Measurements from ENCODE around the gene TMTC3.
"Not testable (repeated sequence)": the region's sequence is repeated elsewhere in the genome, so short reads cannot be mapped to it uniquely, and the experiment has no call there.

The TMTC3 gene

DNA sequence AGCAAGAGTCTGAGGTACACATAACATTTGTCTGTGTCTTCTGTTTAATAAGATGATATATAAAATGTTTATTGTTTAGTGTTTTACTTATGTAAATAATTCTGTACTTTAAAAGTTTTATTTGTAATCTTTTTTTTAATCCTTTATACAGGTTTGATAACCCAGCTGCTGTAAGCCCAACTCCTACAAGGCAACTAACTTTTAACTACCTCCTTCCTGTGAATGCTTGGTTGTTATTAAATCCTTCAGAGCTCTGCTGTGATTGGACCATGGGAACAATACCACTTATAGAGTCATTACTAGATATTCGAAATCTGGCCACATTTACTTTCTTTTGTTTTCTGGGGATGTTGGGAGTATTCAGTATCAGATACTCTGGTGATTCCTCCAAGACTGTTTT lies 24.1 kb downstream of the TMTC3 start:
- DNase-seq (ENCODE audit: low read depth, low spot score) = no peak

DNA sequence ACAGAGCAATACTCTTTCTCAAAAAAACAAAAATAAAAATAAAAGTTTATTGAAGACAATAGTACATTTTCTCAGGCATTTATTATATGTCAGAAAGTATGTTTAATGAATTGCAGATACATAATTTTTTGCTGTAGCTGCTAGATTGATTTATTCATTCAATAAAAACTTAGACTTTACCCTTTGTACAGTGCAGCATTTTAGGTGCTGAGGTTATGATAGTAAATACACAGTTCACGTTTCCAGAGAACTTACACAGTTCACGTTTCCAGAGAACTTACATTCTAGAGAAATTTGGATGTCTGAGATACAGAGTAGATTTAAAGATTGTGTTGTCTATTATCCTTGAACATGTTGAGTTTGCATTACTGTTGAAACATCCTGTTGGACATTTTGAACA lies 25.3 kb downstream of the TMTC3 start:
- no peak for DNase-seq (ENCODE audit: low read depth, low spot score)

DNA sequence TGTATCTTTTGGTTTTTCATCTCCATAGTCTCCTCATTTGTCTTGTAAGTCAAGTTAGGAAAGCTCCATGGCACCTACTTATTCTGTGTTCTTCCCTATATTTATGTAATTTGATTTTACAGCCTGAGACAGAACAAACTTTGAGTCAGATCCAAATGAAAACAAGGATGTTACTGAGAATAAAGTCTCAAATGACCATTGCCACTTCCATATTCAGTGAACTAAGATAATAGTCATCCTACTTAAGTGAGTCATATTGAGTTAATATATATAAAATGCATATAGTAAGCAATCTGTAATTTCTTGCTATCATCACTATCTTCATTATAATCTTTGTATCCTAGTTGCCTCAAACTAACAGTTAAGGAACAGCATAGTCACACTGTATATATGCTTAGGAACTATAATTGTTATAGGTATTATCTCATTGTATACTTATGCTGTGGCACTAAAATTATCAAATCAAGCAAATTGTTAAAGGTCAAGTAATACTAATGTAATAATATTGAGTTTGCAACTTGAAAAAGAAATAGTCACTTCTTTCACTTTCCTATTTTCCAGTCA lies 30.8 kb downstream of the TMTC3 start:
- DNase-seq (ENCODE audit: low read depth, low spot score) = no peak

DNA sequence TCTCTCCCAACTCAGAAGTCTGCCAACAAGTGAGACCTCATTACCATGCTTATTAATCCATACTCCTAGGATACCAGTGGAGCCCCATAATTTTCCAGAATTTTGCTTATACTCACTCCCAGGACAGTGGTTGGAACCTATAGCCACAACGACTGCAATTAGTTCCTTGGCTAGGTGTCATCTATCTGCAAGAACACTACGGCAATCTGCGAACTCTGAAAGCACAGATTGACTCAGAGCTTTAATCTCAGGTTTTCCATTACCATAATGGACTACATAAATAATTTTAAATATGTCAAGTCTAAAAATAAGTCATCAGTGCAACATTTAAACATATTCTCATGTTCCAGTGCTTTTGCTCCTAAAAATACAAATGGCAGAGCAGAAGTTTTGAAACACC lies 33.4 kb downstream of the TMTC3 start:
- no peak for DNase-seq (ENCODE audit: low read depth, low spot score)

DNA sequence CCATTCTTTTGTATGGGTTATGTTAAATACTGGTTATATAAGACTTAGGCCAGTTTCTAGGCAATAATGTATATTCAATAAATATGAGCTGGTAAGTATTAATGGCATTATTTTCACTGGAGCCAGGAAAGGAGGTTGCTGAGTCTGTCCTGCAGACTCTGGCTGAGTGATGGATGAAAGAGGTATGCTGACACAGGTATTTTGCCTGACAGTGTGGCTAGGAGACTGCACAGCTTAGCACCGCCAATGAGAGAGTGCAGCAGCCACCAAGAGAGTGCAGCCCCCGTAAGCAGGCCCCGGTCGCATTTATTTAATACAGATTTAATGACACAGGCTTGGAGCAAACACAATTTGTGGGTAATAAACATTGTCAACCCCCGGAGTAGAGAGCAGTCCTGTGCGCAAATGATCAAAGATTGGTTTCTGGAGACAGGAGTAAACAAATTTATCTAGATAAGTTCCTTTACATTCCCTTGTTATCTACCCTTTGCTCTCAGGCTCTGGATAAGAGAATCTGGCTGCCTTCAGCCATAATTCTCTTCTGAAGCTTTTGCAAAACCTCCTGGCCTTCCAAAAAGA lies 37.4 kb downstream of the TMTC3 start:
- DNase-seq (ENCODE audit: low read depth, low spot score) = no peak

DNA sequence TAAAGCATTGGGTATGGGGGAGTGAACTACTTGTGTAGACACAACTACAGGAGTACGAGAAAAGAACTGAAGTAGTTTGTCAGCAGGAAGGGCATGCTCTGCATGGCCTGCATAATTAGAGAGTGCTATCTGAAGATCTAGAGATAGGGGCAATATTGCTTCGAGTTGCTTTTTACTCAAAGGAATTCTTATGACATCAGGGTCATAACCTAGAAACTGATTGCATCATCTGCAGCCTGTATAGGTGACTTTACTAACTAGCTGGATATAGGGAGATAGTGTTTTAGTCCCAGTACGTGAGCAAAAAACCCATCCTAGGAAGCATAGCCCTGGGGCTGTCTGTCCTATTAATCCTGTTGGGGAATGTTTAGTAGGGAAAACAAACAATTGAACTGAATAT lies 39.8 kb downstream of the TMTC3 start:
- no peak for DNase-seq (ENCODE audit: low read depth, low spot score)

DNA sequence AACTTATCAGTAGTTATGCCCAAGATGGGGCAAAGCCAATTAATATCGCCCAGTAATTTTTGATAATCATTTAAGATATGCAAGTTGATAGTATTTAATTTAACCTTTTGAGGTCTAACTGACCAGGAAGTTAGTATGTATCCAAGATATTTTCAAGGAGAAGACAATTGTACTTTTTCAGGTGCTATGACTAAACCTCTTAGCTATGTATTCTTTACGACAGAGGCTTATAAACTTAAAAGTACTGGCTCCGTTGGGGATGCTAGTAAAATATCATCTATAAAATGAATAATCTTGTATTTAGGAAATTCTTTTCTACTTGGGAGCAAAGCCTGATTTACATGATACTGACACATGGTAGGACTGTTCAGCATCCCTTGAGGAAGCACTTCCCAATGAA lies 40.3 kb downstream of the TMTC3 start:
- DNase-seq (ENCODE audit: low read depth, low spot score) = no peak

DNA sequence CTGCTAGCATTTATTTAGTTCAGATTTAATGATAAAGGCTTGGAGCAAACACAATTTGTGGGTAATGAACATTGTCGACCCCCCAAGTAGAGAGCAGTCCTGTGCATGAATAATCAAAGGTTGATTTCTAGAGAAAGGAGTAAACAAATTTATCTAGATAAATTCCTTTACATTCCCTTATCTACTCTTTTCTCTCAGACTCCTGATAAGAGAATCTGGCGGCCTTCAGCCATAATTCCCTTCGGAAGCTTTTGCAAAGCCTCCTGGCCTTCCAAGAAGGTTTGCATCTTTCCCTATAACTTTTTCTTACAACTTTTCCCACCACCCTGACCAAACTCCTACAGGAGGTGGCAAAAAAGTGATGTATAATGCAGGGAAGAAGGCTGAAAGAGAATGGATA lies 42.1 kb downstream of the TMTC3 start:
- DNase-seq (ENCODE audit: low read depth, low spot score) = no peak

DNA sequence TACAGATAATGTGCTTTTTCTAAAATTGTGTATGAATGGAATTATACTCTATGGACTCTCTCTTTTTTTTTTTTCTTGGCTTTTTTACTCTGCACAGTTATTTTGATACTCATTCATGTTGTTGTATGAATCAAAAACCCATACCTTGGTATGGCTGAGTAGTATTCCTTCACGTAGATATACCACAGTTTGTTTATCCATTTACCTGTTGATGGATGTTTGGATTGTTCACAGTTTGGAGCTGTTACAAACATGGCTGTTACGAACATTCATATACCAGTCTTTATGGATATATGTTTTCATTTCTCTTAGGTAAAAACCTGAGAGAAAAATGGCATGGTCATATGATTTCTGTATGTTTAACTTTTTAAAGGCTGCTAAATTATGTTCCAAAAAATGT lies 43.2 kb downstream of the TMTC3 start:
- no peak for DNase-seq (ENCODE audit: low read depth, low spot score)

DNA sequence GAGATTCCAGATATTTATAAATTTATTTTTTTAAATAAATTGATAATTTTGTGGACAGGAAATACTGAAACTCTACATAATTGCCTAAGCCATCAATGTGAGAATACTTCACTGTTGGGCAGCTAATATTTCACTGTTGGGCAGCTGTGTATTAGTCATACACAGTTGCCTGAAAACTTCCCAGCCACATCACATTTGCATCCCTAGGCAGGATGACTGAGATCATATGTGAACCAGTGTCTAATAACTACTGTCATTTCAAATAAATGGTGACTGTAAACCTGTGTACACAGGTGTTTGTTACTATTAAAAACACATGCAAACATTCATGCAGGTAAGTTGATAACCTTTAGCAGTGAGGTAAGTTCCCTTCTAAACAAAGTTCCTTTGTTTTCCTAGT lies 43.9 kb downstream of the TMTC3 start:
- DNase-seq (ENCODE audit: low read depth, low spot score) = peak; percentile 13

DNA sequence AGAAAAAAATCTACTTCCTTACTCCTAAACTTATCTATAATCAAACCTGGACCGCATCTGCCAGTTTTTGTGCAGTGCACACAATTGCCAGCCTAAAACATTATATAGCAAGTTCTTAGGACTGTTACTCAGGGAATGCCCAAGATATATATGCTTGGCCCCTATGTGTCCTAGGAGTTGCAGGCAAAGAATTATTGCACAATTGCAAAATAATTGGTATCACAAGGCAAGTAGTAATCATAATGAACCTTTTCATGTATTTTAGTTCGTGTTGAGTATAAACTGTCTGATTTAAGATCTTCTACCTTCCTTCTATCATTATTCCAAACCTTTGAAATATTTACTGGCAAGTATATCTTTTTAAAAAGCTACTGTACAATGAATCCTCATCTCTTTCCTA lies 45.5 kb downstream of the TMTC3 start:
- DNase-seq (ENCODE audit: low read depth, low spot score) = no peak

DNA sequence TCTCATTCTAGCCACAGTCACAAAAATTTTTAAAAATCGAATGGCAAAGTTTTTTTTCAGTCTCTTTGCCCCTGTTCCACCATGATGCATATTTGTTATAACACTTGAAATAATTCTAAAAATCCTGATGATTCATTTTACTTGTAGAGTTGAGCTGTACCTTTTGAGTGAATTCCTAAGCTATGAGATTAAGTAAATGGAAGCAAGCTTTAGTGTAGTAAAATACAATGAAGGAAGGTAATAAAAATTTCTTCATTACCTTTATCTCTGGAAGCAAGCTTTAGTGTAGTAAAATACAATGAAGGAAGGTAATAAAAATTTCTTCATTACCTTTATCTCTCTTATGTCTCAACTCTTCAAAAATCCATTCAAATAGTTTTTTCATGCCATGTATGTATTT lies 46.1 kb downstream of the TMTC3 start:
- DNase-seq (ENCODE audit: low read depth, low spot score) = no peak

DNA sequence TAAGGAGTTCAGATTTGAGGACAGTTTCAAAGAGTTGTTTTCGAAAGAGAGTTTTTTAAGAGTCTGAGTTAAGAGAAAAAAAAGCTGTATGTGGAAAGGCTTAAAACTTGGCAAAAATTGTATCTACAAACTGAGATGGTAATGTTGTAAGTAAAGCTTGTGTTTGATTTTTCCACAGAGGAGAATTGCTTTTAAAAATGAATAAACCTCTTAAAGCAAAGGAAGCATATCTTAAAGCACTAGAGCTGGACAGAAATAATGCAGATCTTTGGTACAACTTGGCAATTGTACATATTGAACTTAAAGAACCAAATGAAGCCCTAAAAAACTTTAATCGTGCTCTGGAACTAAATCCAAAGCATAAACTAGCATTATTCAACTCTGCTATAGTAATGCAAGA lies 50.3 kb downstream of the TMTC3 start:
- DNase-seq (ENCODE audit: low read depth, low spot score) = no peak

DNA sequence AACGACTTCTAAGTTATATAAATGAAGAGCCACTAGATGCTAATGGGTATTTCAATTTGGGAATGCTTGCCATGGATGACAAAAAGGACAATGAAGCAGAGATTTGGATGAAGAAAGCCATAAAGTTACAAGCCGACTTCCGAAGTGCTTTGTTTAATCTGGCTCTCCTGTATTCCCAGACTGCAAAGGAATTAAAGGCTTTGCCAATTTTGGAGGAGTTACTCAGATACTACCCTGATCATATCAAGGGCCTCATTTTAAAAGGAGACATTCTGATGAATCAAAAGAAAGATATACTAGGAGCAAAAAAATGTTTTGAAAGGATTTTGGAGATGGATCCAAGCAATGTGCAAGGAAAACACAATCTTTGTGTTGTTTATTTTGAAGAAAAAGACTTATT lies 52.8 kb downstream of the TMTC3 start:
- DNase-seq (ENCODE audit: low read depth, low spot score) = no peak

DNA sequence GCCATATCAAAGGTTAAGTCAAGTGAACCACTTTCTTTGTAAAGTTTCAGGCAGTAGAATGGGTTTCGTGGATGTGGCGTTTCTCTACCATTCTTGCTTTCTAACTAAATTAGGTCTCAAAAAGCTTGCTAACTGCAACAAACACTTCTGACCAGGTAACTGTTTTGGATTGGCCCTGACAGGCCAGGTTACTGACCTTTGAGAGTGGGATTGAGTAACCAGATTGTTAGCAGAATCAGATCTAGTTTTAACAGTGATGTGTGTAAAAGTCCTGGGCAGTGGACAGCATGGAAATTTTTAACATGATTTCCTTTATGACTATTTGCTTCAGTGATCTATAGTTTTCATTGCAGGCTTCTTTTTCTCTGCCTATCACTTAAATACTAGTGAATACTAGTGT lies 57.9 kb downstream of the TMTC3 start:
- DNase-seq (ENCODE audit: low read depth, low spot score) = no peak

DNA sequence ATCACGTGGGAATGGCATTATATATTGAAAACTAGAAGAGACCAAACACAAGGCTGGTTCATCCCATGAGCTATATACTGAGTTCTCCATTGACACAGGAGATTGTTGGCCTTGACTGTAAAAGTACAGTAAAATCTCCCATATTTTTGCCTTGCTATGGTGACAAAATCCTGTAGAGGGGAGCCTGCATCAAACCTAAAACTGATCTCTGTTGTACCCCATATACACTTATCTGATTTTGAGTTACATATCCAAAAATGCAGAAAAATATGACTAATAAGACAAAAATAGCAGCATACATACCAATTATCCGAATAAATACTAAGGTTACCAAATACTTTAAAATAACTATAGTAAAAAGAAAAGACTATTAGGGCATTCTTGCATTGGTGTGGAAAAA lies 60.4 kb downstream of the TMTC3 start:
- no peak for DNase-seq (ENCODE audit: low read depth, low spot score)

DNA sequence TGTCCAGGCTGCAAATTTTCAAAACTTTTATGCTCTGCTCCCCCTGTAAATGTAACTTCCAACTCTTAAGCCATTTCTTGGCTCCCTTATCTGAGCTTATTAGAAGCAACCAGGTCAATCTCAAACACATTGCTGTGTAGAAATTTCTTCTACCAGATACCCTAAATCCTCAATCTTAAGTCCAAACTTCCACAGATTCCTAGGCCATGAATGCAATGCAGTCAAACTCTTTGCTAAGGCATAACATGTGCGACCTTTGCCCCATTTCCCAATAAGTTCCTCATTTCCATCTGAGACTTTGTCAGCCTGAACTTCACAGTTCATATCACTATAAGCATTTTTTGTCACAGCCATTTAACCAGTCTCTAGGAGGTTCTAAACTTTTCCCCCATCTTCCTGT lies 64.5 kb downstream of the TMTC3 start:
- DNase-seq (ENCODE audit: low read depth, low spot score) = no peak

DNA sequence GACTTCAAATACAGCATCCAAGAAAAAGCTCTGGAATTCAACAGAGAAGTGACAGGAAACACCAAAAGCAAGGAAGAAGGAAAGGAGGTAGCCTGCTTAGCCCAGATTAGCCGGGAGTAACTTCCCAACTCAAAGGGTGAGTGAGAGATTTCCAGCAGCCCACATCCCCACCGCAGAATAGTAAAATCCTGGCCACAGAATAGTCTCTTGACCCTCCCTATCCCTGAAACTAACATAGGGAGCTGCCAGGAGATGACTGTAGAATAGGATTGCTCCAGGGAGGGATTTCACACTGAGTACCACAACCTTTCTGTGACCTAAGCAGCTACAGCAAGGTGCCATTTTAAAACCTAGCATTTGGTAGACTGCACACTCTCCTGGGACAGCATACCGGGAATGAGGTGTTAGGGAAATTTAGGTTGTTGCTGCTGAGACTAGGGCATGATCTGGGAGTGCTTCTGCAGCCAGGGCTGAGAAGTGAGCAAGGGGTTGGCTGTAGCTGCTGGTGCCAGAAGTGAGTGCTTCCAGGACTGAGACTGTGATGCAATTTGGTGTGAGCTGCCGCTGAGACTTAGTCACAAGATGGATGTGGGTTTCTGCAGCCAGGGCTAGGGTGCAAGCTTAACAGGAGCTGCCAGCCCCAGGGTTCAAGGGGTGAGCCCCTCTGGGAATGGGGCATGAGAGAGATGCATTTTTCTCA lies 66.0 kb downstream of the TMTC3 start:
- DNase-seq (ENCODE audit: low read depth, low spot score) = no peak

DNA sequence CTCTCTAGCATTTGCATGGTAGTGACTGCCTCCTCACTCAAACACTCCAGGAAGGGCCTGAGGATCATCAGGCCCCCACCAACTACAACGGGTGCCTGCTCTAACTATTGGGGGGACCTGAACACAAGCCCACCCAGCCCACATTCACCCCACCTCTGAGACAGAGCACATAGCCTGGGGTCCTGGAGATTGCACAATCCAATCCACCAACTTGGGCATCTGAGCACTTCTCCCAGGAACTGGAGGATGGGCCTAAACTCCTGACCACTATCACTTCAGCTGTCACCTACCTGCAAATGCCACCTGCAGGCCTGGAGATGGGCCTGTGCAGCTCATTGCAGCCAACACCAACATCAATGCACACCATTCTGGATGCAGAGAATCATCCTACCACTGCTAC lies 66.6 kb downstream of the TMTC3 start:
- no peak for DNase-seq (ENCODE audit: low read depth, low spot score)

DNA sequence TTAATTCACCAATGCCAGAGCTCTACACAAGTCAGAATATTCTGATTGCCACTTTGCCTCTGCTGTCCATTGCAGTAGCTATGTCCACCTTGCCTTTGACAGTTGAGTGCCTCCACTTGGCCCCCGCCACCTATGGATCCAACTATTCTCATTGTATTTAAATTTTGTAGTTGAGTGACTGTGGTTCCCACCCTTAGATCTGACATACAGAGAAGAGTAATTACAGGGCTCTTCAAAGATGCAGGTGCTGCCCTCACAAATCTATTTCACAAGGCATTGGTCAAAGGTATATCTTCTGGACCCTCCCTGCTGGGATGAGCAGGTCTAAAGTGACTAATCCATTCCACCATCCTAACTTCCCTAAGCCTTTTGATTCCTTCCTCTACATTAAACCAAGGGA lies 68.2 kb downstream of the TMTC3 start:
- not testable (repeated sequence) for DNase-seq (ENCODE audit: low read depth, low spot score)

DNA sequence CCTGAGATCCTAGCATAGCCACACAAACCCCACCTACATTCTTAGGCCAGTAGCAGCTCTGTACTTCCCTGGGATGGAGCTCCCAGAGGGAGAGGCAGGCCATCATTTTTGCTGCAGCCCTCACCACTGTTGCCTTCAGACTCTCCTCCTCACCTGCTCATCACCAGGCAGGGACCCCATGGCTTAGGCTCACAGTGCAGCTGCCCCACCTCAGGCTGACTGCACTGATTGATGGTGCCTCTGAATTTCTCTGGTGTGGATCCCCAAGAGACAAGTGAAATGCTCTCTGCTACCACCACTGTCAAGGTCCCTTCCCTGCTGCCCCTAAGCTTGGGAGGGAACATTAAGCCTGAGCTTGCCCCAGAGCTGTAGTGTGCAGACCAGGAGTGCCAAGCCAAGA lies 76.2 kb downstream of the TMTC3 start:
- no peak for DNase-seq (ENCODE audit: low read depth, low spot score)

DNA sequence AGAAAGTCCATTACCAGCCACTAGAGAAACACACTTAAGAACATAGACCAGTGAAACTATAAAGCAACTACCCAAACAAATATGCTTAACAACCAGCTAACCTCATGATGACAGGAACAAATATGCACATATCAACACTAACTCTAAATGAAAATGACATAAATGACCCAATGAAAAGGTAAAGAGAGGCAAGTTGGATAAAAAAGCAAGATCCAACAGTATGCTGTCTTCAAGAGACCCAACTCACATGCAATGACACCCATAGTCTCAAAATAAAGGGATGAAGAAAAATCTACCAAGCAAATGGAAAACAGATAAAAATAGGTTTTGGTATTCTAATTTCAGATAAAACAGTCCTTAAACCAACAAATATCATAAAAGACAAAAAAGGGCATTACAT lies 77.8 kb downstream of the TMTC3 start:
- no peak for DNase-seq (ENCODE audit: low read depth, low spot score)

DNA sequence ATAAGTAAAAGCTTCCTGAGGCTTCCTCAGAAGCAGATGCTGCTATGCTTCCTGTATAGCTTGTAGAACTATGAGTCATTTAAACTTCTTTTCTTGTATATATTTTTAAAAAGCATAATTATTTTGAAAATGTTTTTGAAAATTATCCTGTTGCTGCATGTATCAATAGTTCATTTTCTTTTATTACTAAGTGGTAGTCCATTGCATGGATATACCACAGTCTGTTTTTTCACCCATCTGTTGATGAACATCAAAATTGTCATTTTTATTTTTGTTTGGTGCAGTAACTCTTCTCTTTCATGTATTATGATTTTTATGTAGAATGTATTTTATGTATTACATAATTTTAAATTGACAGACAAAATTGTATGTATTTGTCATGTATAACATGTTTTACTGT lies 81.4 kb downstream of the TMTC3 start:
- no peak for DNase-seq (ENCODE audit: low read depth, low spot score)

DNA sequence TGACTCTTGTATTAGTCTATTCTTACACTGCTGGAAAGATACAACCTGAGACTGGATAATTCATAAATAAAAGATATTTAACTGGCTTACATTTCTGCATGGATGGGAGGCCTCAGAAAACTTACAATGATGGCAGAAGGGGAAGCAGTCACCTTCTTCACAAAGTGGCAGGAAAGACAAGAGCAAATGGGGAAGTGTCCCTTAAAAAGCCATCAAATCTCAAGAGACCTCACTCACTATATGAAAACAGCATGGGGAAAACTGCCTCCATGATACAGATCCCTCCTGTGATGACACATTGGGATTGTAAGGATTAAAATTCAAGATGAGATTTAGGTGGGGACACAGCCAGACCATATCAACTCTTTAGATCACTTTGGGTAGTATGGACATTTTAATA lies 83.7 kb downstream of the TMTC3 start:
- no peak for DNase-seq (ENCODE audit: low read depth, low spot score)
